ENCODE data around the gene CCDC85A.

Gene CCDC85A

DNA sequence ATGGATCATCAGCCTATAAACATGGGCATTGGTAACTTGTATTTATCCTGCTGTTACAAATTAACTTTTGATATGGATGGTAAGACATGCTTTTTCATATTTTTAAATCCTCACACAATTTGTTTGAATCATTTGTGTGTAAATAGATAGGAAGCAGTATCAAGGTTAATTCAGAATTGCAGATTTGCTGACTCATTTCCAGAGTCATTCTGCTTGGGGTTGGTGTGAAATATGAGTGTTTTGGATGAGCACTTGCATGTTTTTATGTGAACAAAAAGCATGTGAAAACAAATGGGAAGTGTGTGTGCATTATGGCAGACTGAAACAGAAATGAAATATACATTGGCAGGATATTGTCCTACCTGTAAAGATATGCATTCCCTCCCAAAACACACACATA, 11.8 kb downstream of the CCDC85A start:
- DNase-seq = no peak

DNA sequence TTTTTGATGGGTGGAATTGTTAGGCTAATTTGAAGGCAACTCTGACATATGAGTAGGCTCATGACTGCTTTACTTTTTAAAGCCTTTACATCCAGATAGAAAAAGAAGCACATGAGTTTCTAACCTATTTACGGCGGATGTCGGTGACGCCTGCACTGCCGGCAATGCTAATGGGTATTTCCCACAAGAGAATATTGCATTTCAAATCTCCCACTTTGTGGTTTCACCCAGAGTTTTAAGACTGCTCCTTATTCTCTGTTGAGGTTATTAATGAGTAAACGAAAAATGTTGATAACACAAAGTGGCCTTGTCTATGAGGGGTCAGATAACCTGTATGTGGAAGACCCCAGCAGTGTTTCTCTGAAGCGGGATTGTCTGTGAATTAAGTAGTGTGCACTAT, 14.0 kb downstream of the CCDC85A start:
- DNase-seq = no peak

DNA sequence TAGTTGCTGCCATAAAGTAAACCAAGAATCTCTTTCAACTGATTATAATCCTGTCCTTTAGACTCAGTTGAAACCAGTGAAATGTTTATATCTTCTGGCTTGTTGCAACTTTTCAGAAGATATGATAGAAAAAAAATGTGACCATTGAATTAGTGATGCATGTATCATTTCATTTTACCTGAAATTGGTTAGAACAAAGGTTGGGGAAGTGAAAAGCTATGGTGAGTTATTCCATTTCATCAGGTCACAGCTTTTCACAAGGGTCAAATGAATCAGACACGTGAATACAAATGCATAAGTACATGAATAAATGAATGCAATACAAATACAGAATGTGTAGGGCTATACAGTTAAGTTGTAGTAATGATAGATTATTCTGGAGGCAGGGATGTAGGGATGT, 15.1 kb downstream of the CCDC85A start:
- no peak for DNase-seq

DNA sequence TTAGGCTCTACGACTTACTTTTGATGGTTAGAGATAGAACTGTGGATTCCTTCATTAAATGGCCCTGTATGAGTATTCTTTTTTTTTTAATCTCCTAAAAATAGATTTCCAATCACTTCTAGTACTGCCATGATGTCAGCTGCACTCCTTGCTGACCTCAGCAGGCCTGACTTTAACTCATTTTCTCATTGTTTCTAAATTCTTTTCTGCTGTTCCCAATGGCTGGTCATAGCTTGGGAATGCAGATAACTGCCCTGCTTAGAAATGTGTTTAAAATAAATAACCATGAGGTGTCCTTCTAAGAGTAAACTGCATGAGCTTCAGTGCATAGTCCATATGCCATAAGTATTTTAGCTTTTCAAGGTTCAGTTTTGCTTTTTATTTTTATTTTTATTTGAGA, 15.7 kb downstream of the CCDC85A start:
- DNase-seq = no peak

DNA sequence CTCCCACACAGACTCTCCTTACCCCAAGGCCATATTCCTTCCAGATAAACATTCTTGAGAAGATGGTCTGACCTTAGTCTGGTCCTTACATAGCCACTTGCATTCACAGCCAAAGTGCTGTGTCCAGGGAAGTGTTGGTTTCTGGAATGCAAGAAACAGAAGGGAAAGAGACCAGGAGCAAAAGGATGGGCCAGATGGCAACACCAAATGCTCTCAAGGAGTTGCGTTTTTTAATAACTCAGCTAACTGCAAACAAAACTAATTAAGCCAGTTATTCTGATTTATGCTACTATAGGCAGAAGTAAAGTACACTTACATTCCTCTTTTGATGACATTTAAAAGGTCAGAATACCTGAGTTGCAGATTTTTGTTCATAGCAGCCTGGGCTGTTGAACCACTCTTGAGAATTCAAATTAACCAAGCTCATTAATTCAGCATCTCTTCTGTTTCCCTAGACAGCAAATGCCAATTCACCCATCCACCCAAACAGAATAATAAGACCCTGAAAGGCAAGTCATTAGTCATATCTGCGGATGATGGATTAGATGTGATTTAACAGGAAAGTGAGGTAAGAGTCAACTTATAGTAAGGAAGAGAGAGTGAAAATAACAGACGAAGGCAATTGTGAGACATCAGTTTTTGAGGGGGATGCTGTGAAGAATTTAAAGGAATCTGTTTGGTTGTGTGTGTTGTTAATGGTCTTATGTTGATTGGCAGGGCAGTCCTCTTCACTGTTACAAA, 18.8 kb downstream of the CCDC85A start:
- DNase-seq = no peak

DNA sequence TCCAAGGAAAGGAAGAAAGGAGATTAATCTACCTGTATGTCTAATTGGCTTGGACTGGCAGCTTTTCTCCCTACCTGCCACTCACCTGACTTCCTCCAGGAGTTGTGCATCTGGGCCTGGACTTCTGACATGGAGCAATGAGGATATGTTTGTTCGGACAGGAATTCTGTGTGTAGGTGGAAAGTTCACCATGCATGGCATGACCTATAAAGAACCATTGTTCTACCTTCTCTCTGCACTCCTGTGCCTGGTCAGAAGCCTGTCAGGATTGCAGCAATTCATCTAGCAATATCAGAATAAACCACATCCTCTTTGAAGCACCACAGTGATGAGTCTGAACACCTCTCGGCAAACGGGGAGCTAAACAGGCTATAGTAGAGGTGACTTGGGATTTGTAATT, 20.8 kb downstream of the CCDC85A start:
- no peak for DNase-seq

DNA sequence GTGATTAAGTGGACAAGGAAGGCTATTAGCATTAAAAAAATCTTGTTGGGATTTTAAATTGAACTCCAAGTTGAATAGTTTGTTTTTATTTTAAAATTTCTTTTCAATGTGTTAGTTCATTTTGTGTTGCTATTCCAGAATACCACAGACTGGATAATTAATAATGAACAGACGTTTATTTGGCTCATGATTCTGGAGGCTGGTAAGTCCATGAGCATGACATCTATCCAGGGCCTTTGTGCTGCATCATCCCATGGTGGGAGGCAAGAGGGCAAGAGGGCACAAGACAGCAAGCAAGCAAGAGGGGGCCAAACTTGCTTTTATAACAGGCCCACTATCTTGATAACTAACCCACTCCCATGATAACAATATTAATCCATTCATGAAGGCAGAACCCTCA, 22.5 kb downstream of the CCDC85A start:
- no peak for DNase-seq

DNA sequence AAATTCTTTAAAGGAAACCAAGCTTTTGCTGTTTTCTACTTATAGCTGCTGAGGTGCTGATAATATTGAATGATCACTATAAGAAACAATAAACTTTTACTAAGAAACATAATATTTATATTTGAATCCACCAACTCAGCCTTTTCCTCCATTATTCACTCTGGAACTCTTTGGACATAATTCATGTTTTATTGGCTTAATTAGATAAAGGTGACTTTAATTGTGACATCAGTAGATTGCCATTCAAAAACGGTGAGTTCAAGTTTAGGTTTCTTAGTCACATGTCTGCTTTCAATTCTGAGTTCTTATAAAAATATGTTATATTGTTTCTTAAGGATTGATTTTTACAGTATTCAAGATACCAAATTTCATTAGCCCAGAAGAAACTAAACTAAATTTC, 24.0 kb downstream of the CCDC85A start:
- no peak for DNase-seq

DNA sequence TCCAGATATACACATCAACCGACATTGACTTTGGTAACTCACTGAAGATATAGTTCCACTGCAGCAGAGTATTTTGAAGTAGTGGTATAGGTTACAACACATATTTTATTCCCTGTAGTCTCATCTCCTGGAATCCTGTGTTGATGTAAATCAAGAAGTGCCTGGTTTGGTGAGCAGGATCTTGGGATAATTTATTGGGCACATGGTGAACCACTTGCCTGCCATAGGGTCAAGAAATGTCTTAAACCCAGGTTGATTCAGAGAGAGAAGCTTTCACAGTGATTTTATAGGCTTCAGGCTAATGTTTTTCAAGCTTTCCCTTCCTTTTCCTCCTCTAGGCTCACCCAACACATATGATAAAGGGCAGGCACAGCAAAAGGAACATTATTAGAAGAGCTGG, 24.6 kb downstream of the CCDC85A start:
- DNase-seq = no peak

DNA sequence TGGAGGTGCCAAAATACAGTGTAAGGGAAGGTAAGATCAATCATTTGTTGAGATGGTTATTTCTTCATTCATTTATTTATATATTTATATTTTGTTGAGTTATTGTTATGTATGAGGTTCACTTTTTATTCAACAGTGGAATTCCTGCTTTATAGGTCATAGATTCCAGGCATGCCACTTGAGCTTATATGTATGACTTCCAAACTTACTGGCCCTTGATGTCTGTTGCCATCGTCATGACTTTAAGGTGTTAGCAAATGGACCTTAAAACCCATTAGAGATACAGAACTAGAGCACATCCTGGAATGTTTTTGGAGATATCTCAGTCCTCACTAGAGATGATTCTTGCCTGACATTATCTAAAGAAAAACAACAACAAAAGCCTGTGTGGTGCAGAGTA, 25.9 kb downstream of the CCDC85A start:
- no peak for DNase-seq

DNA sequence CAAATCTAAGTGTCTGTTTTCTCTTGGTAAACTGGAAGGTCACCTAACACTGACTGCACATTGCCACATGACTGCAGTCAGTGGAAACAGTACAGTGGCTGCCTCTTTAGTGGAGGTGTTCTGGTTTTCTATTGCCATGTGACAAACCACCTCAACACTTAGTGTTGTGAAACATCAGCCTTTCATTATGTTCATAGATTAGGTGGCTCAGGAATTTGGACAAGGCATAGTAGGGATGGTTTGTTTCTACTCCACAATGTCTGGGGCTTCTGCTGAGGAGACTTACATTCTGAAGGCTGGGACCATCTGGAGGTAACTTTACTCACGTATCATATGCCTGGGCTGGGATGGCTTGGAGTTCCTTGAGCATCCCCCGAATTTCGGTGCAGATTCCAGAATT, 26.5 kb downstream of the CCDC85A start:
- no peak for DNase-seq

DNA sequence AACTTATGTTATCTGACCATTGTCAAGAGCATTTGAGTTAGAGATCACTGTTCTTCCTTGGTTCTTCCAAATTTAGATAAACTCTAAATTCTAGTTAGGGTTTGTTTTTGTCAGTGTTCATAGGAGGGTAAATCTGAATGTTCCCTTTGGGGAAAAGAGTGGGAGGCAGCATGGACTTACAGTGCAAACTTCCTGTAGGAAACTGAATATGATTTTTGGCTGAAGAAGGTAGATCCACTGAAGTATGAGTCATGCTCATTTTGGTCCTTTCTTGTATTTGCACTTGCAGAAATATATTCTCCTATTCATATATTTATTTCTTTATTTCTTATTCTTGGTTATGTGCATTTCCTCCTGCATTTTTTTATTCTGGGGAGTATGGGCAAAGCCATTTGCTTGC, 27.3 kb downstream of the CCDC85A start:
- no peak for DNase-seq

DNA sequence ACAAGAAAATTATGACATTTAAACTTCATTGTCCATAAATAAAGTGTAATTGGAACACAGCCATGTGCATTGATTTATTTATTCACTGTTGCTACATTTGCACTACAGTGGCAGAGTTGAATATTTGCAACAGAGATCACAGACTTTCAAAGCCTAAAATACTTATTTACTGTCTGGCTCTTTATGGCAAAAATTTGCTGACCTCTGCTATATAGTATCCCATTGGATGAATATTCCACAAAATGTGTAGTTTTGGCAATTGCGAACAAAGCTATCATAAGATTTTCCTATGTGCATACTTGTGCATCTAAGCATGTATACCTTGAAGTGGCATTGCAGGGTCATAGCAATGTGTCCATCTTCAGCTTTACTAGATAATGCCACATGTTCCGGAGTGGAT, 32.1 kb downstream of the CCDC85A start:
- DNase-seq = no peak

DNA sequence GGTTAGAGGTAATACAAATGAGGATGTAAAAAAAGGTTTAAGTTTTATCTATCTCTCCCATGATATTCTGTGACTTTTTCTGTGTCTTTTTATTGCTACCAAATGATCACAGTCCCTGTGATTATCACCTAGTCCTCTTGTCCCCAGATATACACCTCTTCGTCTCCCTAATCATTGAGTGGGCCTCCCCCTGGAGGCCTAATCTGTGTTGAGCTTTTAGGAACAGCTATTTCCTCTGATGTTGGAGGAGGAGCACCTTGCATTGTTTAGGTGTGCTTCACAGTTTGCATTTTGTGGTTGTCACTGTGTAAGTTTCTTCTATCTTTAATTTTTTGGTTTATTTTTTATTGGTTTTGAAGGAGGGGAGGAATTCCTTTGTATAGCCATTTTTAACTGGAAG, 33.3 kb downstream of the CCDC85A start:
- no peak for DNase-seq

DNA sequence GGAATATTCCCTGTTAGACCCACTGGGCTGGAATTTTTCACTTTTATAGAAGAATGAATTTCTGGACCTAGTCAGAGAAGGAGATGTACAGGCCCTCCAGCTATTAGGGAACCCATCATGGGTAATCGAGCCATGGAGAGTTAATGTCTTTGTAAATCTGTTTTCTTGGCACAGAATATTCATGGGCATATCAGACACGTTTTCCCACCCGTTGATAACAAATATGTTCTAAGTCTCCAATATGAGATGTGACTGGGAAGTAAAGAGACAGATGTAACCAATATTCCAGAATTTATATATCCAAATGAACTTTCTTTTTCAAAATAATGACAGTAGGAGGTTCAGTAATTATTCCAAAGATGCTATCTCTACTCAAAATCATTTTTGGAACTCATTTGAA, 38.7 kb downstream of the CCDC85A start:
- no peak for DNase-seq

DNA sequence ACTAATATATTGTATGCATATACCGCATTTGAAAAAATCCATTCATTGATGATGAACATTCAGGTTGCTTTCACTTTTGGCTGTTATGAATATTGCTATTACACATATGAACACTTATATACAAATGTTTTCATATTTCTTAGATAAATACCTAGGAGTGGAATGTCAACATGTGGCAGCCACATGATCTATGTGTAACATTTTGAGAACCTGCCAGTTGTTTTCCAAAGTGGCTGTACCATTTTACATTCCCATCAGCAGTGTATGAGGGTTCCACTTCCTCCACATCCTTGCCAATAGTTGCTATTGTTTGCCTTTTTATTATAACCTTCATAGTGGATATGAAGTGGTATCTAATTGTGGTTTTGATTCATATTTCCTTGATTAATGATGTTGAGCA, 40.5 kb downstream of the CCDC85A start:
- no peak for DNase-seq

DNA sequence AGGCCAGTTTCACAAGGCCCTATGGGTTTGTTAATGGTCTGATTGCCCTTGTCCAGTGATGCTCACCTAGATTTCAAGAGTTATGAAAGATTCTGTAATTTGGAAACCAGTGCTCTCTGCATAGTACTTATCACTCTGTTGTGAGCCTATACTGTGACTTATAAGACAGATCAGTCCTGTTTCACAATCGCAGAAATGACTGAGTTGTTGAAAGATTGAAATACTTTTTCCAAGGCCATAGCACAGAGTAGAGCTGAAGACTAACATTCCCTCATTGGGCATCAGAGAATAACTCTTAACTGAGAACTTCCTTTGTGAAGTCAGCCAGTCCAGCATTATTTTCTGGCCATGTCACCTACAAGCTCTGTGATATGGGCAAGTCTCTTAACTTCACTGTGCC, 44.0 kb downstream of the CCDC85A start:
- DNase-seq = no peak

DNA sequence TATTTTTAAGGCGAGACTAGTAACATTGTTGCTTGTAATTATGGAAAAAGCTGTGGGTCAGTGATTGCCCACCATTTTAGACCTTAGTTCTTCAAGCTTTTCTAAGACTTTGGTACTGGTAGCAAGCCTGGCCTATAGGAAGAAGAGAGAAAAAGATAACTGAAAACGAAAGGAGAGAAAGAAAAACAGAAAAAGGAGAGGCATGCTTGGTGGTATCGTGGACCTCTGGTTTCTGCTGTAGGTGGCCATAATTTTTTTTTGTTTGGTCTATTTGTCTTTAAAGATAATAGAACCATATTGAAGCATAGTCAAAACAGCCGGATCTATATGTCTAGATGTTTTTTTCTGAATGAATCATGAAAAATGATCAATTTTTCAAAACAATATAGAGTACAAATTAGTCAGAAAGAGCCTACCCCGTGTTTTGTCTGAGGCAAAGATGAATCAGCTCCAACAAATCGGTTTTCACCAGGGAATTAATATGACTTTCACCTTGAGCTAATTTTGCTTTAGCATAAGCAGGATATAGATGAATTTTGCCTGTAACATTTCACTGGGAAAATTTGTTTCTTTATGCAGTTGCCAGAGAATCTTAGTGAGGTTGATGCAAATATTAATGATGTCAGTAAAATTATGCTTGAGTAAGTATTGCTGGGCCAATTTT, 45.7 kb downstream of the CCDC85A start:
- DNase-seq = no peak

DNA sequence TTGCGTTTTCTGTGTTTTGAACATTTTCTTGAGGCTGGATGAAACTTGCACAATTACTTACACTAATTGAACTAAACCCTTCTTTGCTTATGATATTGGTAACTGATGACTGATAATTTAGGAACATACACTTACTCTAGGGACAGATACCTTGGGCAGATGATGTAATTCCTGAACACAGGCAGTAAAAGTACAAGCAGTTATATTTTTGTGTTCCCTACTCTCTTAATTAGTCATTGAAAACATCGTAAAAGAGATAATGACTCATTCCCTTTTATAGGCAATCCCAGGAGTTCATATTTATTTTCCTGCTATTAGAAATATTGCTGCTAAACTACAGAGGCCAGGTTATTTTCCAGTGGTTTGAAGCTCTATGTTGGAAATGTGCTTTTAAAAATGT, 46.4 kb downstream of the CCDC85A start:
- DNase-seq = no peak

DNA sequence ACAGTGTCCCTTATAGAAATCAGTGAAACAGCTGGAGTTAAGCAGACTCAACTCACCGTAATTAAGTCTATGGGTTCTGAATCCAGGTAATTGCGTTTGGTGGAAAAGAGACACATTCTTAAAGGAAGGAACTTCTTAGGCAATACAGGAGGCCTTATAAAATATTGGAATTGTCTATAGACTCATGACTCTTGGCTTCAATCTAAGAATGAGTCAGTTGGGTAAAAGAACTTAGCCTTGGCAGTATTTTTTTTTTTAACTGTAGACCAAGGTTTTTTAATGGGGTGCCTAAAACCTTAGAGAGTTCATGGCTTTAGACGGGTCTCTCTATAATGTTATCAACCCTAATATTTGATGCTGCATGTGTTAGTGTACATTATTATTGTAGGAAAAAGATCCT, 47.6 kb downstream of the CCDC85A start:
- no peak for DNase-seq

DNA sequence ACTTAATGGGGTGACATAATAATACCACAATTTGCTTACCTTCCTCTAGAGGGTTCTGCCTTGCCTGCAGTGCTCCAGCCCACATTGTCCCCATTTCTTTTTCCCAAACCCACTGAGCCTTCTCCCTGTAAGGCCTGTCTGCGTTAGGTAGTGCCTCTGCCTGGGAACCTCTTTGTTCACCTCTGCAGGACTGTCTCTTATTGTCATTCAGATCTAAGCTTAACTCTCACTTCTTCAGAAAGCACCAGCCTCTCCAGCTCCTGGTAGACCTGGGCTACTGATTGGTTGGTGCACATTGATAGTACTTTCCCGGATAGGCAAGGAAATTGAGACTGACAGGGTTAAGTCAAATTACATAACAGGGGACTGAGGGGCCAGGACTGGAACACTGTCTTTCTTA, 49.1 kb downstream of the CCDC85A start:
- DNase-seq = no peak

DNA sequence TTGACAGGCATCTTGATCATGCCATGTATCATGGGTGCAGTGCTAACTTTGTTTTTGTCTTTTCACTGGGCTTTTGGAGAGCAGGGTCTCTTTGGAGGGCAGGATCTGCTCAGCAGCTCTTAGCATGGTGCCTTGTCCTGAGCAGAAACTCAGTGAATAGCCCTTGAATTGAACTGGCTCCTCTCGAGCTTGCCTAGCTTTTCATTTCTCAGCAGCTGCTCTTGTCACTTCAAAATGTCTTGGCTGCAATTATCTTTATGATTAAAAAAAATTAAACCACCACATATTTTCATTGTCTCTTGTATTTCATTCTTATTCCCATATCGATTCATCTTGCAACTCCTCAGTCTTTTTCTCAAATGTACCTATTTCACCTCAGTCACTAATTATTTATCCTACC, 50.5 kb downstream of the CCDC85A start:
- DNase-seq = no peak

DNA sequence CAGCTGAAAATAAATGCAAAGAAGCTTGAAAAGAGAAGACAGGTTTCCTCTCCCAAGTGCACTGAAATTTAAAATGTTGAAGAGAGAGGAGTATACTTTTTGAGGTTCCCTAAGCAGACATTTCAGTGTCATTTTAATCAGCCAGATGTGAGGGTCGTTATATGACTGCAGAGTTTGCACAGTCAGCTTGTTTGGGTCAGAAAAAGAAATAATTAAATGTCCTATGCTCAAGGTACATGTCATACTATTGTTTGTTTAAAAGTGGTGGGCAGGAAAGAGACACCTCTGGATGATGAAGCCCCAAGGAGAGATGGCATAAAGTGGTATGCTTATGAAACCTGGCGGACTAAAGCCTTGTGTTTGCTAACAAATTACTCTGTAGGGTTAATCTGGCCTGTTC, 55.2 kb downstream of the CCDC85A start:
- DNase-seq = no peak

DNA sequence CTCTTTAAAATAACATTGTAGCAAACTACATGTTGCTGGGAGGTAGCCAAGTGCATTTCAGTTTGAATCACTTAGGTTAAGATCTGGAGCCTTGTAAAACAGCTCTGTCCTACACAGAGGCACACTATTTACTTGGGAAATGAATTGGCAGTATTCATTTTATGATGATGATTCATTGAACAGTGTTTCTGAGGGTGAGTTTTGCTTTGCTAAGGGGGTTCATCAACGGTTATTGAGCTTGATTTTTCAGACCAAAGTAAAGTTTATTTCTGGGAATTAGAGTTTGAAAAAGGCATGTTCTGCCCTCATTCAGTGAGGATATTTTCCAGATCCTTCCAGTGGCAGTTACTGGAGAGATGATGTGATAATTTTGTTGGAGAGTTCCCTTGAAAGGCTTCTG, 55.6 kb downstream of the CCDC85A start:
- DNase-seq = no peak

DNA sequence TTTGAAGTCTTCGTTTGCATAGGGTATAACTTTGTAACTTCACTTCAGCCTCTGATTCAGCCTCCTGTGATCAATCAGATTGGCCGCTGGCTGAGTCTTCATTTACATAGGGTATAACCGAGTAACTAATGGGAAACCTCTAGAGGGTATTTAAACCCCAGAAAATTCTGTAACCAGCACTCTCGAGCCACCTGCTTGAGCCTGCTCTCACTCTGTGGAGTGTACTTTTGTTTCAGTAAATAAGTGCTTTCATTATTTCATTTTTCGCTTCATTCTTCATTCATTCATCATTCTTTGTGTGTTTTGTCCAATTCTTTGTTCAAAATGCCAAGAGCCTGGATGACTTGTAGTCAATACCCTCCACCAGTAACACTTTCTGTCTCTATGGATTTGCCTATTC, 56.4 kb downstream of the CCDC85A start:
- DNase-seq = no peak
